ENCODE measurements around the gene RAB11FIP5. TPM values are rescaled to one million over a fixed set of nuclear protein-coding genes. Genes with fewer than 3 reads are reported as not detected.
"Not testable (repeated sequence)": the region's sequence is repeated elsewhere in the genome, so short reads cannot be mapped to it uniquely, and the experiment has no call there.

The RAB11FIP5 gene
- total RNA-seq, 1 donor from 2014 or later, result 21.8 TPM

DNA sequence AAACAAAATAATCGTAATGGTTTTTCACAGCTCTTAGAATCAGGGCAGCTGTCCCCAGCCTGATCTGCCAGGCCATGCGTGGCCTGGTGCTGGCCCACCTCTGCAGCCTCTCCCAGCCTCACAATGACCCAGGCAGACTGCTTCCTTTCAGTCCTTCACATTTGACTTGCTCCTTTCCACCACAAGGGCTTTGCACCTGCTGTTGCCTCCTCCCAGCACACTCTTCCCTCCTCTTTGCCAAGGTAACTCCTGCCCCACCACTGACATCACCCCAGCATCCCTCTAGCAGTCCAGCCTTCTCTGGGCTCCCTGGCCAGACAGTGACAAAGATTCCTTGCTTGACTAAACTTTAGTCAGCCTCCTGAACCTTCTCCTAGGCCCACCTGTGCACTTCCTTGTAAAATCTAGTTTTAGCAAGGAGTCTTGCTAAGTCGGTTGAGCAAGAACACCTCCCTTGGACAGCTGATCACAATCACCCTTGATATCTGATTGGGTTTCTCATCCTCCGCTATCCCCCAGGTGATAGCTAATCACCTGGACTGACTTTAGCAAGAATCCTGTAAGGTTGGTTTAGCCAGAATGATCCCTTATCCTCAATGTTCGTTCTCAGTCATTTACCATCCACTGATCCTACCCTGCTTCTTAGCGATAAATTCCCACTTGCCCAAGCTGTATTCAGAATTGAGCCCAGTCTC, 16.2 kb upstream of the RAB11FIP5 start:
- DNase-seq, result no peak
- no peaks in the 10 kb centered on the region for H3K9me3 ChIP-seq (replicated peaks)
- H3K27ac ChIP-seq (replicated peaks), result no peak overlapping the region
- TF ChIP-seq, protein P1, sequence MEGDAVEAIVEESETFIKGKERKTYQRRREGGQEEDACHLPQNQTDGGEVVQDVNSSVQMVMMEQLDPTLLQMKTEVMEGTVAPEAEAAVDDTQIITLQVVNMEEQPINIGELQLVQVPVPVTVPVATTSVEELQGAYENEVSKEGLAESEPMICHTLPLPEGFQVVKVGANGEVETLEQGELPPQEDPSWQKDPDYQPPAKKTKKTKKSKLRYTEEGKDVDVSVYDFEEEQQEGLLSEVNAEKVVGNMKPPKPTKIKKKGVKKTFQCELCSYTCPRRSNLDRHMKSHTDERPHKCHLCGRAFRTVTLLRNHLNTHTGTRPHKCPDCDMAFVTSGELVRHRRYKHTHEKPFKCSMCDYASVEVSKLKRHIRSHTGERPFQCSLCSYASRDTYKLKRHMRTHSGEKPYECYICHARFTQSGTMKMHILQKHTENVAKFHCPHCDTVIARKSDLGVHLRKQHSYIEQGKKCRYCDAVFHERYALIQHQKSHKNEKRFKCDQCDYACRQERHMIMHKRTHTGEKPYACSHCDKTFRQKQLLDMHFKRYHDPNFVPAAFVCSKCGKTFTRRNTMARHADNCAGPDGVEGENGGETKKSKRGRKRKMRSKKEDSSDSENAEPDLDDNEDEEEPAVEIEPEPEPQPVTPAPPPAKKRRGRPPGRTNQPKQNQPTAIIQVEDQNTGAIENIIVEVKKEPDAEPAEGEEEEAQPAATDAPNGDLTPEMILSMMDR (IDR thresholded peaks at IDR 0.05; ENCODE audit: borderline replicate concordance), result no peak
- intact Hi-C loops (cut with micrococcal nuclease), result no loop called here
- H3K27me3 ChIP-seq (ENCODE audit: low read depth), result peaks cover 9% of the 10 kb centered on the region
- H3K36me3 ChIP-seq, result no peaks in the 10 kb centered on the region
- H3K4me3 ChIP-seq, result no peak overlapping the region
- H3K4me1 ChIP-seq, result no peaks in the 10 kb centered on the region

DNA sequence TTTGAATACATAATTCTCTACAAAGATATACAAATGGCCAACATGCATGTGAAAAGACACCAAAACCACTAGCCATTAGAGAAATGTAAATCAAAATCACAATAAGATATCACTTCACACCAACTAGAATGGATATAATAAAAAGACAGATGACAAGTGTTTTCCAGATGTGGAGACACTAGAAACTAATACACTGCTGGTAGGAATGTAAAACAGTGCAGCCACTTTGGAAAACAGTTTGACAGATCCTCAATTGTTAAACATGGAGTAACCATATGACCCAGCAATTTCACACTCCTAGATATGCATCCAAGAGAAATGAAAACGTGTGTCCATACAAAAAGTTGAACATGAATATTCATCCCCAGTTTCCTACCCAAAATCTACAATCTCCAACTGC, 9.8 kb upstream of the RAB11FIP5 start:
- DNase-seq, result no peak
- Histone ChIP-seq H3K27ac (replicated peaks) (no peak overlapping the region), H3K4me3 (no peak overlapping the region), H3K9me3 (replicated peaks) (no peaks in the 10 kb centered on the region), H3K27me3 (ENCODE audit: low read depth) (peaks cover 5% of the 10 kb centered on the region), H3K36me3 (no peaks in the 10 kb centered on the region), H3K4me1 (no peaks in the 10 kb centered on the region)
- intact Hi-C loops (cut with micrococcal nuclease), result no loop called here
- TF ChIP-seq, protein P1 (IDR thresholded peaks at IDR 0.05; ENCODE audit: borderline replicate concordance), result no peak

DNA sequence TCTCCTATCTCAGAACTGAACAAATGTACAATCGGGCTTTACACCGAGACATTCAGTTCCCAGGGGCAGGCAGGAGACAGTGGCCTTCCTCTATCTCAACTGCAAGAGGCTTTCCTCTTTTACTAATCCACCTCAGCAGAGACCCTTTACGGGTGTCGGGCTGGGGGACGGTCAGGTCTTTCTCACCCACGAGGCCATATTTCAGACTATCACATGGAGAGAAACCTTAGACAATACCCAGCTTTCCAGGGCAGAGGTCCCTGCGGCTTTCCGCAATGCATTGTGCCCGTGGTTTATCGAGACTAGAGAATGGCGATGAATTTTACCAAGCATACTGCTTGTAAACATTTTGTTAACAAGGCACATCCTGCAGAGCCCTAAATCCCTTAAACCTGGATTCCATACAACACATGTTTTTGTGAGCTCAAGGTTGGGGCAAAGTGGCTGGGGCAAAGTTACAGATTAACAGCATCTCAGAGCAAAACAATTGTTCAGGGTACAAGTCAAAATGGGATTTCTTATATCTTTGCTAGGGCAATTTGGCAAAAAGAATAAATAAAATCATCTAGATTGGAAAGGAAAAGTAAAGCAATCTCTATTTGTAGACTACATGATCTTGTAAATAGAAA, 7.0 kb upstream of the RAB11FIP5 start:
- DNase-seq; H3K27ac ChIP-seq (replicated peaks); H3K9me3 ChIP-seq (replicated peaks); intact Hi-C loops (cut with micrococcal nuclease); H3K4me1 ChIP-seq; H3K4me3 ChIP-seq; H3K27me3 ChIP-seq (ENCODE audit: low read depth); H3K36me3 ChIP-seq: not testable (repeated sequence)

DNA sequence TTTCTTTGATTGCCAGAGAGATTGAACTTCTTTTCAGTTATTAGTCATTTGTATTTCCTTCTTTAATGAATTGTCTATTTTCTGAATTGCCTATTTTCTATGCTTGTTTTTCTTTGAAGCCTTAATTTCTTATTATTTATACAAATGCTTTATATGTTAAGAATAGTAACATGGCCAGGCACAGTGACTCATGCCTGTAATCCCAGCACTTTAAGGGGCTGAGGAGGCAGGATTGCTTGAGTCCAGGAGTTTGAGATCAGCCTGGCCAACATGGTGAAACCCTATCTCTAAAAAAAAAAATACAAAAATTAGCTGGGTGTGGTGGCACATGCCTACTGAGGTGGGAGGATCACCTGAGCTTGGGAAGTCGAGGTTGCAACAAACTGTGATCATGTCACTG, 4.7 kb upstream of the RAB11FIP5 start:
- intact Hi-C loops (cut with micrococcal nuclease), result no loop called here
- H3K27ac ChIP-seq (replicated peaks), result no peak overlapping the region
- H3K36me3 ChIP-seq, result no peaks in the 10 kb centered on the region
- peaks cover 10% of the 10 kb centered on the region for H3K4me1 ChIP-seq
- H3K9me3 ChIP-seq (replicated peaks), result no peaks in the 10 kb centered on the region
- H3K4me3 ChIP-seq, result no peak overlapping the region
- H3K27me3 ChIP-seq (ENCODE audit: low read depth), result no peaks in the 10 kb centered on the region
- TF ChIP-seq, protein P1 (IDR thresholded peaks at IDR 0.05; ENCODE audit: borderline replicate concordance), result no peak
- DNase-seq, result no peak

DNA sequence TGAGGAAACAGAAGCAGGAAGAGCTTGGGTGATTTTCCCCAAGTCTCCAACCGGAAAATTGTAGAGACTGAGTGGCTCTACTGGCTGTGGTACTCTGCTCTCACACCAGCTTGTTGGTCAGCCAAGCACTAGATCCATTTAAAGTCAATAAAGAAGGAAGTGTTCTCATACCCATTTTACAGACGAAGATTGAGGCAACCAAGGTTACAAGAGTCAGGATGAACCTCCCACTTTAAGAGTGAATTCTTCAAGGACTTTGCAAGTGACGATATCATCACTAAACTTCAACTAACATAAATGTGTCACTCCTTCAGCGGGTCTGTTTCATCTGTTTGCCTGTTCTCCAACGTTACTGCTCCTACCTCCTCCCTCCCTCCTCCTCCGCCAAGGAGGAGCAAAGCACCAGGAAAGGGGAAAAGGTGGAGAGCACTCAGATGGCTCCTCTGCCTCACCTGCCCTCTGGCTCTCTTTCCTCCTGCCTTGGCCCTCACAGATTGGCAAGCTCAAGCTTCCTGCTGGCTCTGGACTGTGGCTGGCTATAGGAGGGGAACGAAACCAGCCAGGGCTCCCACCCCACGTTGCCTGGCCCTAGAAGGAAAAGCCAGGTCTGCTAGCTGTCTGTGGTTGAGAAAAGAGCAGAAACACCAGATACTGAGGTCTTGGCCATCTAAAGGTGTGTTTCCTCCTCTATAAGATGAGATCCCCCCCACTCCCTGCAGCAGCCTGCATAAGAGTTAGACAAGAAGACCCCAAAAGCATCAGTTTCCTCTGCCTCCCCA, 3.6 kb upstream of the RAB11FIP5 start:
- Histone ChIP-seq H3K9me3 (replicated peaks) (no peaks in the 10 kb centered on the region), H3K27ac (replicated peaks) (no peak overlapping the region), H3K4me1 (peaks cover 21% of the 10 kb centered on the region), H3K36me3 (no peaks in the 10 kb centered on the region), H3K27me3 (ENCODE audit: low read depth) (no peaks in the 10 kb centered on the region), H3K4me3 (no peak overlapping the region)
- intact Hi-C loops (cut with micrococcal nuclease), result no loop called here
- TF ChIP-seq, protein P1 (IDR thresholded peaks at IDR 0.05; ENCODE audit: borderline replicate concordance), result no peak
- DNase-seq, result no peak
